GM19239 (cell line): ENCODE results near the gene SYNRG.
A peak's percentile ranks its signal among the peaks of the same experiment; 100 is the strongest.
"Not testable (repeated sequence)": the region's sequence is repeated elsewhere in the genome, so short reads cannot be mapped to it uniquely, and the experiment has no call there.

ENCODE experiments used
- DNase-seq: peaks from one replicate; pipeline ENCODE4 v3.0.0; 2011; ENCODE audit warnings: low spot score; ENCODE audit not compliant: insufficient read length
- FAIRE-seq: peaks from 2 replicates; lab custom pipeline; 2011; peaks lifted over from hg19 to GRCh38; lab: Jason Lieb, UNC

Gene SYNRG

GRCh38 chr17:37545486-37545885 is 63.7 kb downstream of the SYNRG start:
- no peak for FAIRE-seq
- DNase-seq, result no peak

- FAIRE-seq, result no peak
- DNase-seq, result no peak
Measured at GRCh38 chr17:37543637-37544052, 65.6 kb downstream of the SYNRG start.

- DNase-seq (no peak), FAIRE-seq (no peak)
Measured at GRCh38 chr17:37541880-37542660, 67.1 kb downstream of the SYNRG start.

- FAIRE-seq (no peak), DNase-seq (no peak)
Measured at GRCh38 chr17:37538981-37539659, 70.1 kb downstream of the SYNRG start.

GRCh38 chr17:37535906-37536305 is 73.3 kb downstream of the SYNRG start:
- DNase-seq, result no peak
- FAIRE-seq, result no peak

- no peak for FAIRE-seq
- DNase-seq, result no peak
Measured at GRCh38 chr17:37532756-37533155, 76.5 kb downstream of the SYNRG start.

- no peak for FAIRE-seq
- no peak for DNase-seq
Measured at GRCh38 chr17:37530420-37530819, 78.8 kb downstream of the SYNRG start.

GRCh38 chr17:37527249-37527851 is 81.9 kb downstream of the SYNRG start:
- FAIRE-seq (no peak), DNase-seq (peak; percentile 40)

GRCh38 chr17:37523715-37524219 is 85.5 kb downstream of the SYNRG start:
- DNase-seq, result no peak
- FAIRE-seq, result no peak

- no peak for DNase-seq
Measured at GRCh38 chr17:37521821-37522220, 87.4 kb downstream of the SYNRG start.

GRCh38 chr17:37520174-37520573 is 89.0 kb downstream of the SYNRG start:
- DNase-seq (no peak), FAIRE-seq (no peak)

More at GRCh38 chr17:37521821-37522220, 87.4 kb downstream of the SYNRG start:
- FAIRE-seq, result no peak

GRCh38 chr17:37519251-37519985 is 89.8 kb downstream of the SYNRG start:
- no peak for FAIRE-seq
- no peak for DNase-seq

GRCh38 chr17:37518826-37519225 is 90.4 kb downstream of the SYNRG start:
- FAIRE-seq (no peak), DNase-seq (no peak)

GRCh38 chr17:37517881-37518280 is 91.3 kb downstream of the SYNRG start:
- FAIRE-seq (no peak), DNase-seq (no peak)

GRCh38 chr17:37516127-37516571 is 93.1 kb downstream of the SYNRG start:
- DNase-seq, result no peak
- no peak for FAIRE-seq

GRCh38 chr17:37513711-37514110 is 95.5 kb downstream of the SYNRG start:
- FAIRE-seq (no peak), DNase-seq (no peak)

GRCh38 chr17:37512442-37513068 is 96.7 kb downstream of the SYNRG start:
- no peak for FAIRE-seq
- DNase-seq, result no peak

GRCh38 chr17:37511642-37512041 is 97.6 kb downstream of the SYNRG start:
- FAIRE-seq, DNase-seq: not testable (repeated sequence)

- DNase-seq (no peak), FAIRE-seq (no peak)
Measured at GRCh38 chr17:37510056-37510455, 99.2 kb downstream of the SYNRG start.

GRCh38 chr17:37507111-37507510 is 102.1 kb downstream of the SYNRG start:
- DNase-seq, result no peak
- no peak for FAIRE-seq
